IMR-90 (cell line): ENCODE measurements around the gene CAMK2G.

Experiments used
- CEBPB ChIP-seq: IDR thresholded peaks from 2 replicates; pipeline ENCODE4 v1.6.1; 2012; ENCODE audit warnings: low read depth, low read length, improper control_type of control experiment
- CHD1 ChIP-seq: IDR thresholded peaks from 2 replicates; pipeline ENCODE4 v1.6.1; 2012; ENCODE audit warnings: low read depth, low read length, improper control_type of control experiment
- FOS ChIP-seq: fragments of 150-350 bp; IDR thresholded peaks from 2 replicates; pipeline ENCODE4 v1.6.1; 2016; ENCODE audit warnings: low read depth, low read length
- MAZ ChIP-seq: IDR thresholded peaks from 2 replicates; pipeline ENCODE4 v1.6.1; 2012; ENCODE audit warnings: low read depth, mild to moderate bottlenecking, low read length, improper control_type of control experiment, moderate library complexity, borderline replicate concordance
- MXI1 ChIP-seq: IDR thresholded peaks from 2 replicates; pipeline ENCODE4 v1.6.1; 2012; ENCODE audit warnings: low read depth, mild to moderate bottlenecking, low read length, moderate library complexity, borderline replicate concordance
- NFE2L2 ChIP-seq: fragments of 150-350 bp; IDR thresholded peaks from 2 replicates; pipeline ENCODE4 v1.6.1; 2016; ENCODE audit warnings: low read depth, mild to moderate bottlenecking, low read length
- POLR2A ChIP-seq: IDR thresholded peaks from 2 replicates; pipeline ENCODE4 v1.6.1; 2012; ENCODE audit warnings: mild to moderate bottlenecking, low read depth, low read length
- RAD21 ChIP-seq: IDR thresholded peaks from 2 replicates; pipeline ENCODE4 v1.6.1; 2012; ENCODE audit warnings: low read length, improper control_type of control experiment
- RCOR1 ChIP-seq: IDR thresholded peaks from 2 replicates; pipeline ENCODE4 v1.6.1; 2012; ENCODE audit warnings: mild to moderate bottlenecking, low read length, improper control_type of control experiment; ENCODE audit not compliant: insufficient replicate concordance
- RFX5 ChIP-seq: IDR thresholded peaks from 2 replicates; pipeline ENCODE4 v1.8.0; 2012; ENCODE audit warnings: low read depth, mild to moderate bottlenecking, low read length, moderate library complexity
- SMC3 ChIP-seq: fragments of 150-350 bp; IDR thresholded peaks from 2 replicates; pipeline ENCODE4 v1.6.1; 2016; ENCODE audit warnings: low read depth, mild to moderate bottlenecking, antibody characterized with exemption, low read length, moderate library complexity
- TF ChIP-seq, protein P1 (sequence below): conservative IDR thresholded peaks from 2 replicates; pipeline ENCODE4 v1.5.1; 2012; ENCODE audit warnings: mild to moderate bottlenecking, low read depth, low read length, improper control_type of control experiment
- TF ChIP-seq, protein P2 (sequence below): fragments of 150-350 bp; IDR thresholded peaks from 2 replicates; pipeline ENCODE4 v1.6.1; 2017; ENCODE audit warnings: mild to moderate bottlenecking, antibody characterized with exemption, low read length, low read depth
- TF ChIP-seq, protein P3 (sequence below): fragments of 150-350 bp; IDR thresholded peaks from 2 replicates; pipeline ENCODE4 v1.6.1; 2016; ENCODE audit warnings: low read depth, mild to moderate bottlenecking, low read length, moderate library complexity, borderline replicate concordance

DNA sequence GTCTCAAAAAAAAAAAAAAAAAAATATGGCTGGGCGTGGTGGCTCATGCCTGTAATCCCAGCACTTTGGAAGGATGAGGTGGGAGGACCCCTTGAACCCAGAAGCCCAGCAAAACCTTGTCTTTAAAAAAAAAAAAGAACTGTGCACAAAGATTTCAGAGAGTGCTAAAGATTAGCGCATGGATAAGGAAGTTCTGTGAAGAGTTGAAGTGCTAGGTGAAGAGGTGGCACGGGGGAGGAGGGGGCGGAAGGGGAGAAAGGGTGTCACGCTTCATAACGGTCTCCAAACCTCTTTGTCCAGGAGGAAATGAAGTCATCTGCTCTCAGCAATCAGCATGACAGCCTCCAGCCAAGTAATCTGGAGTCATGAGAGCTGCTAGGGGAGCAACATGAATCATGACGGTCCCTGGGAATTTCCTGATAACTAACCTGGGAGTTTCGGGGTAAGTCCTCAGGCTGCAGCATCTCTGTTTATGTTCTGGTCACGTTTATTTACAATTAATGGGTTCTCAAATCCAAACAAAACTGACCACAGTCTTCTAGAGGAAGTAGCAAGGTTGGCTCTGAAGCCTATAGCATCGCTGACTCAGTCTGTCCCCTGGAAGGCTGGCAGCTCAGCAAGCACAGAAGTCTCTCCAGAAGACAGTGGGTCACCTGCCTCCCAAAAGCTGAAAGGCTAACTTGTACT, 34.6 kb upstream of the CAMK2G start:
- TF ChIP-seq, protein P1, sequence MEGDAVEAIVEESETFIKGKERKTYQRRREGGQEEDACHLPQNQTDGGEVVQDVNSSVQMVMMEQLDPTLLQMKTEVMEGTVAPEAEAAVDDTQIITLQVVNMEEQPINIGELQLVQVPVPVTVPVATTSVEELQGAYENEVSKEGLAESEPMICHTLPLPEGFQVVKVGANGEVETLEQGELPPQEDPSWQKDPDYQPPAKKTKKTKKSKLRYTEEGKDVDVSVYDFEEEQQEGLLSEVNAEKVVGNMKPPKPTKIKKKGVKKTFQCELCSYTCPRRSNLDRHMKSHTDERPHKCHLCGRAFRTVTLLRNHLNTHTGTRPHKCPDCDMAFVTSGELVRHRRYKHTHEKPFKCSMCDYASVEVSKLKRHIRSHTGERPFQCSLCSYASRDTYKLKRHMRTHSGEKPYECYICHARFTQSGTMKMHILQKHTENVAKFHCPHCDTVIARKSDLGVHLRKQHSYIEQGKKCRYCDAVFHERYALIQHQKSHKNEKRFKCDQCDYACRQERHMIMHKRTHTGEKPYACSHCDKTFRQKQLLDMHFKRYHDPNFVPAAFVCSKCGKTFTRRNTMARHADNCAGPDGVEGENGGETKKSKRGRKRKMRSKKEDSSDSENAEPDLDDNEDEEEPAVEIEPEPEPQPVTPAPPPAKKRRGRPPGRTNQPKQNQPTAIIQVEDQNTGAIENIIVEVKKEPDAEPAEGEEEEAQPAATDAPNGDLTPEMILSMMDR = no peak
- peak; percentile 85 for TF ChIP-seq POLR2A
- TF ChIP-seq RAD21 = peak; percentile 26
- TF ChIP-seq RFX5 = no peak
- TF ChIP-seq, protein P2, sequence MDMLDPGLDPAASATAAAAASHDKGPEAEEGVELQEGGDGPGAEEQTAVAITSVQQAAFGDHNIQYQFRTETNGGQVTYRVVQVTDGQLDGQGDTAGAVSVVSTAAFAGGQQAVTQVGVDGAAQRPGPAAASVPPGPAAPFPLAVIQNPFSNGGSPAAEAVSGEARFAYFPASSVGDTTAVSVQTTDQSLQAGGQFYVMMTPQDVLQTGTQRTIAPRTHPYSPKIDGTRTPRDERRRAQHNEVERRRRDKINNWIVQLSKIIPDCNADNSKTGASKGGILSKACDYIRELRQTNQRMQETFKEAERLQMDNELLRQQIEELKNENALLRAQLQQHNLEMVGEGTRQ = peak; percentile 52
- TF ChIP-seq MXI1 = 0 out of 2 replicates have a peak, but pooled peaks have one; percentile 17
- peak; percentile 59; the same call in 1 of the 2 replicates for TF ChIP-seq CEBPB
- TF ChIP-seq CHD1 = no peak; the same call in 1 of the 2 replicates
- peak; percentile 48; the same call in 1 of the 2 replicates for TF ChIP-seq NFE2L2
- TF ChIP-seq MAZ = peak; percentile 13; the same call in 1 of the 2 replicates
- TF ChIP-seq, protein P3, sequence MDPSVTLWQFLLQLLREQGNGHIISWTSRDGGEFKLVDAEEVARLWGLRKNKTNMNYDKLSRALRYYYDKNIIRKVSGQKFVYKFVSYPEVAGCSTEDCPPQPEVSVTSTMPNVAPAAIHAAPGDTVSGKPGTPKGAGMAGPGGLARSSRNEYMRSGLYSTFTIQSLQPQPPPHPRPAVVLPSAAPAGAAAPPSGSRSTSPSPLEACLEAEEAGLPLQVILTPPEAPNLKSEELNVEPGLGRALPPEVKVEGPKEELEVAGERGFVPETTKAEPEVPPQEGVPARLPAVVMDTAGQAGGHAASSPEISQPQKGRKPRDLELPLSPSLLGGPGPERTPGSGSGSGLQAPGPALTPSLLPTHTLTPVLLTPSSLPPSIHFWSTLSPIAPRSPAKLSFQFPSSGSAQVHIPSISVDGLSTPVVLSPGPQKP = no peak
- TF ChIP-seq SMC3 = 0 out of 2 replicates have a peak, but pooled peaks have one; percentile 6
- peak; percentile 95 for TF ChIP-seq FOS
- peak; percentile 97 for TF ChIP-seq RCOR1
